ENCODE results near the gene NSD1. TPM values are rescaled to one million over a fixed set of nuclear protein-coding genes. Genes with fewer than 3 reads are reported as not detected.

The NSD1 gene
- polyA plus RNA-seq, 1 donor from 2014 or later = 12.8 TPM

- H3K27ac ChIP-seq (ENCODE audit: low read length) = no peak overlapping the region
- no peaks in the 10 kb centered on the region for H3K36me3 ChIP-seq (ENCODE audit: insufficient read depth, low read length)
- H3K27me3 ChIP-seq (ENCODE audit: insufficient read depth, low read depth, low read length) = no peaks in the 10 kb centered on the region
Observed at GRCh38 chr5:177295924-177296323, 162.4 kb downstream of the NSD1 start.

GRCh38 chr5:177296581-177296980, 163.0 kb downstream of the NSD1 start:
- no peak overlapping the region for H3K27ac ChIP-seq (ENCODE audit: low read length)

More at GRCh38 chr5:177295924-177296323, 162.4 kb downstream of the NSD1 start:
- H3K79me2 ChIP-seq (replicated peaks; ENCODE audit: insufficient read depth, low read length) = no peaks in the 10 kb centered on the region
- no peaks in the 10 kb centered on the region for H3F3A ChIP-seq (ENCODE audit: insufficient read depth, low read length, poor library complexity, severe bottlenecking)
- no peaks in the 10 kb centered on the region for H4K20me1 ChIP-seq (ENCODE audit: insufficient read depth)
- no peak for TF ChIP-seq TAF1 (IDR thresholded peaks at IDR 0.05; ENCODE audit: low read depth)
- TF ChIP-seq POLR2AphosphoS5 (IDR thresholded peaks at IDR 0.05) = no peak
- TF ChIP-seq EZH2 (IDR thresholded peaks at IDR 0.05; ENCODE audit: borderline replicate concordance, insufficient read depth, low read length, poor library complexity, severe bottlenecking) = no peak
- TF ChIP-seq, protein P1, sequence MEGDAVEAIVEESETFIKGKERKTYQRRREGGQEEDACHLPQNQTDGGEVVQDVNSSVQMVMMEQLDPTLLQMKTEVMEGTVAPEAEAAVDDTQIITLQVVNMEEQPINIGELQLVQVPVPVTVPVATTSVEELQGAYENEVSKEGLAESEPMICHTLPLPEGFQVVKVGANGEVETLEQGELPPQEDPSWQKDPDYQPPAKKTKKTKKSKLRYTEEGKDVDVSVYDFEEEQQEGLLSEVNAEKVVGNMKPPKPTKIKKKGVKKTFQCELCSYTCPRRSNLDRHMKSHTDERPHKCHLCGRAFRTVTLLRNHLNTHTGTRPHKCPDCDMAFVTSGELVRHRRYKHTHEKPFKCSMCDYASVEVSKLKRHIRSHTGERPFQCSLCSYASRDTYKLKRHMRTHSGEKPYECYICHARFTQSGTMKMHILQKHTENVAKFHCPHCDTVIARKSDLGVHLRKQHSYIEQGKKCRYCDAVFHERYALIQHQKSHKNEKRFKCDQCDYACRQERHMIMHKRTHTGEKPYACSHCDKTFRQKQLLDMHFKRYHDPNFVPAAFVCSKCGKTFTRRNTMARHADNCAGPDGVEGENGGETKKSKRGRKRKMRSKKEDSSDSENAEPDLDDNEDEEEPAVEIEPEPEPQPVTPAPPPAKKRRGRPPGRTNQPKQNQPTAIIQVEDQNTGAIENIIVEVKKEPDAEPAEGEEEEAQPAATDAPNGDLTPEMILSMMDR (IDR thresholded peaks at IDR 0.05; ENCODE audit: poor library complexity, severe bottlenecking) = no peak
- no peak for TF ChIP-seq MXI1 (conservative IDR thresholded peaks at IDR 0.05; ENCODE audit: poor library complexity, severe bottlenecking)
- H3K4me3 ChIP-seq (ENCODE audit: low read length) = no peak overlapping the region
- H3K9ac ChIP-seq (ENCODE audit: low read length) = no peak overlapping the region
- no peaks in the 10 kb centered on the region for H3K9me3 ChIP-seq (ENCODE audit: low read length)
- no peaks in the 10 kb centered on the region for H3K9me2 ChIP-seq (ENCODE audit: insufficient read depth, low read length)
- no peak overlapping the region for H3K4me2 ChIP-seq (ENCODE audit: low read length)
- no peak overlapping the region for H2AFZ ChIP-seq (ENCODE audit: low read depth, low read length)

More at GRCh38 chr5:177296581-177296980, 163.0 kb downstream of the NSD1 start:
- H3K9me2 ChIP-seq (ENCODE audit: insufficient read depth, low read length) = no peaks in the 10 kb centered on the region
- no peak overlapping the region for H3K4me2 ChIP-seq (ENCODE audit: low read length)
- no peaks in the 10 kb centered on the region for H3K79me2 ChIP-seq (replicated peaks; ENCODE audit: insufficient read depth, low read length)
- no peaks in the 10 kb centered on the region for H4K20me1 ChIP-seq (ENCODE audit: insufficient read depth)
- no peak for TF ChIP-seq MXI1 (conservative IDR thresholded peaks at IDR 0.05; ENCODE audit: poor library complexity, severe bottlenecking)
- TF ChIP-seq EZH2 (IDR thresholded peaks at IDR 0.05; ENCODE audit: borderline replicate concordance, insufficient read depth, low read length, poor library complexity, severe bottlenecking) = no peak
- no peak for TF ChIP-seq TAF1 (IDR thresholded peaks at IDR 0.05; ENCODE audit: low read depth)
- no peak for TF ChIP-seq REST (IDR thresholded peaks at IDR 0.05; ENCODE audit: borderline replicate concordance)
- no peak for TF ChIP-seq RAD21 (conservative IDR thresholded peaks at IDR 0.05)
- no peak for TF ChIP-seq EP300 (conservative IDR thresholded peaks at IDR 0.05; ENCODE audit: poor library complexity, severe bottlenecking)
- no peak for TF ChIP-seq SMC3 (conservative IDR thresholded peaks at IDR 0.05; ENCODE audit: poor library complexity)
- TF ChIP-seq, protein P1 (IDR thresholded peaks at IDR 0.05; ENCODE audit: poor library complexity, severe bottlenecking) = no peak
- no peak for TF ChIP-seq POLR2AphosphoS5 (IDR thresholded peaks at IDR 0.05)
- H3K9ac ChIP-seq (ENCODE audit: low read length) = no peak overlapping the region
- H3K4me3 ChIP-seq (ENCODE audit: low read length) = no peak overlapping the region
- H3K36me3 ChIP-seq (ENCODE audit: insufficient read depth, low read length) = no peaks in the 10 kb centered on the region
- H3K9me3 ChIP-seq (ENCODE audit: low read length) = no peaks in the 10 kb centered on the region
- H2AFZ ChIP-seq (ENCODE audit: low read depth, low read length) = no peak overlapping the region
- no peaks in the 10 kb centered on the region for H3F3A ChIP-seq (ENCODE audit: insufficient read depth, low read length, poor library complexity, severe bottlenecking)
- H3K27me3 ChIP-seq (ENCODE audit: insufficient read depth, low read depth, low read length) = no peaks in the 10 kb centered on the region

Measured in neural cell (in vitro differentiated cells).